Measurements from ENCODE around the gene NIT1. TPM values are rescaled to one million over a fixed set of nuclear protein-coding genes. Genes with fewer than 3 reads are reported as not detected.

NIT1 gene
- total and polyA plus RNA-seq, 9 of the 15 experiments (the other 6 are each of a cell fraction or from before 2014, with no cell fraction given) = 18.4 to 76.0 (median 33.7) TPM

DNA sequence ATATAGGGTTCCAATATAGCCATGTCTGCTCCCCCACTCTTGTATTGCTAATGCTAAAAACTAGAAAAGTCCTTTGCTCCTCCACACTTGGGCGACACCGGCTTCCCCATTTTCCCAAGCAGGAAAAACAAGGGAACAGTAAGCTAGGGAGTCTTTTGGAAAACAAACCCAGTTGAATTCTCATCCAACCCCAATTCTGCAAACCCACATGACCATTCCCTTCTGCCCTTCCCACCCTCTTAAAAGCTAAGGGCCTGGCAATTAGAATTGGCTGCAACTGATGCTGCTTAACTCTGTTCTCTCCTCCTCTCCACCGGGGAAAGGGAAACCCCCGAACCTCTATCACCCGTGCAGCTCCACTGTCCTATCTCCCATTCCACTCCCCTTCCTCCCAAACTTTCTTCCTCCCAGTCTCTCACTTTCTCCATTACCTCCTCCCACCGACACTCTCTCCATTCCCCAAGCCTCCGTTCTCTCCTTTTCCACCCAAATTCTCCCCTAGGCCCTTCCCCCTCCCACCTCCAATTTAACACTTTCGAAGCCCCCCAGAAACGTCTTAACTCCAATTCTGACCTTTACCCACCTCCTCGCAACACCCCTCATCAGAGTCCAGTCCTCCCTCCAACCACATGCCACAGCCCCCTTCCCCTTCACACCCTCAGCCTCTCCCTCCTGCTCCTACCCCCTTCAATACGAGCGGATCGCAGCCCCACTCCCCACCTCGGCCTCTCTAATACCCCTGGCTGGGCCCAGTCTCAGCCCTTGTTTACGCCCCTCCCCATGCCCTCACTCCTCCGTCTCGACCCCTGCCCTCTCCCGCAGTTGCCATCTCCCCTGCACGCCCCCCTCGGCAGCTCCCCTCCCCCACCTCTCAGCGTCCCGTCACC is 13.9 kb downstream of the NIT1 start (continued):
- TF ChIP-seq ZBTB7A (IDR thresholded peaks at IDR 0.05; ENCODE audit: borderline replicate concordance, control insufficient read depth, low read depth, low read length) = peak; percentile 79; the same call in 1 of the 2 replicates
- TF ChIP-seq ZNF134 (CRISPR knock-in tag; conservative IDR thresholded peaks at IDR 0.05) = no peak
- no peak for TF ChIP-seq SMAD2 (IDR thresholded peaks at IDR 0.05; ENCODE audit: low read depth, low read length)
- TF ChIP-seq L3MBTL2 (IDR thresholded peaks at IDR 0.05) = no peak
- TF ChIP-seq NCOA2 (IDR thresholded peaks at IDR 0.05; ENCODE audit: partially characterized antibody in 2 of 2) = no peak
- no peak for TF ChIP-seq POLR2H (tag; IDR thresholded peaks at IDR 0.05; ENCODE audit: low read depth)
- no peak for TF ChIP-seq ZNF444 (CRISPR knock-in tag; IDR thresholded peaks at IDR 0.05)
- TF ChIP-seq TBL1XR1 (IDR thresholded peaks at IDR 0.05; ENCODE audit: low read length in 2 of 2) = no peak
- TF ChIP-seq KLF10 (CRISPR knock-in tag; IDR thresholded peaks at IDR 0.05) = no peak
- TF ChIP-seq TOE1 (IDR thresholded peaks at IDR 0.05; ENCODE audit: borderline replicate concordance) = peak; percentile 73; the same call in 1 of the 2 replicates
- no peak for TF ChIP-seq TOE1 (CRISPR knock-in tag; IDR thresholded peaks at IDR 0.05; ENCODE audit: borderline replicate concordance, low read depth)
- TF ChIP-seq SAP30 (IDR thresholded peaks at IDR 0.05; ENCODE audit: borderline replicate concordance, insufficient read depth, low read depth, low read length, poor library complexity, severe bottlenecking) = peak; percentile 31
- no peak for TF ChIP-seq GABPA (tag; conservative IDR thresholded peaks at IDR 0.05; ENCODE audit: low read depth)
- TF ChIP-seq, protein P1, sequence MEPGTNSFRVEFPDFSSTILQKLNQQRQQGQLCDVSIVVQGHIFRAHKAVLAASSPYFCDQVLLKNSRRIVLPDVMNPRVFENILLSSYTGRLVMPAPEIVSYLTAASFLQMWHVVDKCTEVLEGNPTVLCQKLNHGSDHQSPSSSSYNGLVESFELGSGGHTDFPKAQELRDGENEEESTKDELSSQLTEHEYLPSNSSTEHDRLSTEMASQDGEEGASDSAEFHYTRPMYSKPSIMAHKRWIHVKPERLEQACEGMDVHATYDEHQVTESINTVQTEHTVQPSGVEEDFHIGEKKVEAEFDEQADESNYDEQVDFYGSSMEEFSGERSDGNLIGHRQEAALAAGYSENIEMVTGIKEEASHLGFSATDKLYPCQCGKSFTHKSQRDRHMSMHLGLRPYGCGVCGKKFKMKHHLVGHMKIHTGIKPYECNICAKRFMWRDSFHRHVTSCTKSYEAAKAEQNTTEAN (CRISPR knock-in tag; IDR thresholded peaks at IDR 0.05) = no peak
- peak; percentile 16 for TF ChIP-seq KDM5B (IDR thresholded peaks at IDR 0.05; ENCODE audit: insufficient replicate concordance, low read depth, low read length)
- no peak for TF ChIP-seq NUFIP1 (IDR thresholded peaks at IDR 0.05; ENCODE audit: partially characterized antibody)
- TF ChIP-seq, protein P2, sequence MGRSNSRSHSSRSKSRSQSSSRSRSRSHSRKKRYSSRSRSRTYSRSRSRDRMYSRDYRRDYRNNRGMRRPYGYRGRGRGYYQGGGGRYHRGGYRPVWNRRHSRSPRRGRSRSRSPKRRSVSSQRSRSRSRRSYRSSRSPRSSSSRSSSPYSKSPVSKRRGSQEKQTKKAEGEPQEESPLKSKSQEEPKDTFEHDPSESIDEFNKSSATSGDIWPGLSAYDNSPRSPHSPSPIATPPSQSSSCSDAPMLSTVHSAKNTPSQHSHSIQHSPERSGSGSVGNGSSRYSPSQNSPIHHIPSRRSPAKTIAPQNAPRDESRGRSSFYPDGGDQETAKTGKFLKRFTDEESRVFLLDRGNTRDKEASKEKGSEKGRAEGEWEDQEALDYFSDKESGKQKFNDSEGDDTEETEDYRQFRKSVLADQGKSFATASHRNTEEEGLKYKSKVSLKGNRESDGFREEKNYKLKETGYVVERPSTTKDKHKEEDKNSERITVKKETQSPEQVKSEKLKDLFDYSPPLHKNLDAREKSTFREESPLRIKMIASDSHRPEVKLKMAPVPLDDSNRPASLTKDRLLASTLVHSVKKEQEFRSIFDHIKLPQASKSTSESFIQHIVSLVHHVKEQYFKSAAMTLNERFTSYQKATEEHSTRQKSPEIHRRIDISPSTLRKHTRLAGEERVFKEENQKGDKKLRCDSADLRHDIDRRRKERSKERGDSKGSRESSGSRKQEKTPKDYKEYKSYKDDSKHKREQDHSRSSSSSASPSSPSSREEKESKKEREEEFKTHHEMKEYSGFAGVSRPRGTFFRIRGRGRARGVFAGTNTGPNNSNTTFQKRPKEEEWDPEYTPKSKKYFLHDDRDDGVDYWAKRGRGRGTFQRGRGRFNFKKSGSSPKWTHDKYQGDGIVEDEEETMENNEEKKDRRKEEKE (IDR thresholded peaks at IDR 0.05; ENCODE audit: borderline replicate concordance in 1 of 2, control insufficient read depth in 1 of 2, low read depth in 2 of 2, low read length in 1 of 2) = no peak
- TF ChIP-seq HDAC3 (IDR thresholded peaks at IDR 0.05; ENCODE audit: borderline replicate concordance, partially characterized antibody) = no peak
- TF ChIP-seq BRD9 (IDR thresholded peaks at IDR 0.05; ENCODE audit: low read depth, partially characterized antibody) = peak; percentile 53
- TF ChIP-seq, protein P3, sequence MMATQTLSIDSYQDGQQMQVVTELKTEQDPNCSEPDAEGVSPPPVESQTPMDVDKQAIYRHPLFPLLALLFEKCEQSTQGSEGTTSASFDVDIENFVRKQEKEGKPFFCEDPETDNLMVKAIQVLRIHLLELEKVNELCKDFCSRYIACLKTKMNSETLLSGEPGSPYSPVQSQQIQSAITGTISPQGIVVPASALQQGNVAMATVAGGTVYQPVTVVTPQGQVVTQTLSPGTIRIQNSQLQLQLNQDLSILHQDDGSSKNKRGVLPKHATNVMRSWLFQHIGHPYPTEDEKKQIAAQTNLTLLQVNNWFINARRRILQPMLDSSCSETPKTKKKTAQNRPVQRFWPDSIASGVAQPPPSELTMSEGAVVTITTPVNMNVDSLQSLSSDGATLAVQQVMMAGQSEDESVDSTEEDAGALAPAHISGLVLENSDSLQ (IDR thresholded peaks at IDR 0.05) = no peak
- TF ChIP-seq E2F3 (CRISPR knock-in tag; IDR thresholded peaks at IDR 0.05) = no peak

All from K562 (cell line).